AG04449 (cell line): ENCODE results near the gene PDXK.
"Not testable (repeated sequence)": the region's sequence is repeated elsewhere in the genome, so short reads cannot be mapped to it uniquely, and the experiment has no call there.

Source experiments
- CTCF ChIA-PET: fragments of 350-600 bp; formaldehyde crosslinking; extraction: SDS; loops from one replicate; lab custom pipeline; 2021; ENCODE audit warnings: antibody characterized with exemption; lab: Yijun Ruan, JAX
- POLR2A ChIA-PET: fragments of 400-600, 350-600 bp; formaldehyde crosslinking; extraction: SDS; loops from one replicate; lab custom pipeline; 2020; ENCODE audit warnings: antibody characterized with exemption, inconsistent platforms; lab: Yijun Ruan, JAX
- DNase-seq: peaks from one replicate; pipeline ENCODE4 v3.0.0-alpha.2; 2010; ENCODE audit warnings: low read depth, low spot score
- H3K4me3 ChIP-seq: 2 replicates; pipeline ENCODE4 v1.5.1; 2011; ENCODE audit warnings: low read depth, mild to moderate bottlenecking, control low read depth, low read length
- TF ChIP-seq, protein P1 (sequence below): IDR thresholded peaks from one replicate; pipeline ENCODE4 v1.5.1; 2011; ENCODE audit warnings: mild to moderate bottlenecking, moderate library complexity, low read length, control low read depth, inconsistent platforms; ENCODE audit not compliant: insufficient read depth; ENCODE audit errors: missing control alignments

Gene PDXK

DNA sequence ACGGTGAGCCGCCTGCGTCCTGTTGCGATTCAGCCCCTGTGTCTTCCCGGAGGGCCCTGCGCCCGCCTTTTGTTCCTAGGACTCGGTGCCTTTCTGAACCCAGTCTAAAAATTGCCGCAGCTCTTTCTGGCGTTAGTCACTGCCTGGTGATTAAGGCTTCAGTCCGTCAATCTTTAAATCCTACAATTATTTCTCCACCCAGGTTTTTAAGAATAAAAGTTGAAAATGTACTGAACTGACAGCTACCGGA, 16.2 kb upstream of the PDXK start:
- POLR2A ChIA-PET, result no interaction called here
- CTCF ChIA-PET, result interaction anchor here (1.3 kb wide), 1 partner anchor 10 kb away, joined by 3 read pairs; no protein-coding TSS in a partner anchor
- TF ChIP-seq, protein P1, sequence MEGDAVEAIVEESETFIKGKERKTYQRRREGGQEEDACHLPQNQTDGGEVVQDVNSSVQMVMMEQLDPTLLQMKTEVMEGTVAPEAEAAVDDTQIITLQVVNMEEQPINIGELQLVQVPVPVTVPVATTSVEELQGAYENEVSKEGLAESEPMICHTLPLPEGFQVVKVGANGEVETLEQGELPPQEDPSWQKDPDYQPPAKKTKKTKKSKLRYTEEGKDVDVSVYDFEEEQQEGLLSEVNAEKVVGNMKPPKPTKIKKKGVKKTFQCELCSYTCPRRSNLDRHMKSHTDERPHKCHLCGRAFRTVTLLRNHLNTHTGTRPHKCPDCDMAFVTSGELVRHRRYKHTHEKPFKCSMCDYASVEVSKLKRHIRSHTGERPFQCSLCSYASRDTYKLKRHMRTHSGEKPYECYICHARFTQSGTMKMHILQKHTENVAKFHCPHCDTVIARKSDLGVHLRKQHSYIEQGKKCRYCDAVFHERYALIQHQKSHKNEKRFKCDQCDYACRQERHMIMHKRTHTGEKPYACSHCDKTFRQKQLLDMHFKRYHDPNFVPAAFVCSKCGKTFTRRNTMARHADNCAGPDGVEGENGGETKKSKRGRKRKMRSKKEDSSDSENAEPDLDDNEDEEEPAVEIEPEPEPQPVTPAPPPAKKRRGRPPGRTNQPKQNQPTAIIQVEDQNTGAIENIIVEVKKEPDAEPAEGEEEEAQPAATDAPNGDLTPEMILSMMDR, result no peak
- no peak overlapping the region; the same call in 1 of the 2 replicates for H3K4me3 ChIP-seq
- no peak for DNase-seq

DNA sequence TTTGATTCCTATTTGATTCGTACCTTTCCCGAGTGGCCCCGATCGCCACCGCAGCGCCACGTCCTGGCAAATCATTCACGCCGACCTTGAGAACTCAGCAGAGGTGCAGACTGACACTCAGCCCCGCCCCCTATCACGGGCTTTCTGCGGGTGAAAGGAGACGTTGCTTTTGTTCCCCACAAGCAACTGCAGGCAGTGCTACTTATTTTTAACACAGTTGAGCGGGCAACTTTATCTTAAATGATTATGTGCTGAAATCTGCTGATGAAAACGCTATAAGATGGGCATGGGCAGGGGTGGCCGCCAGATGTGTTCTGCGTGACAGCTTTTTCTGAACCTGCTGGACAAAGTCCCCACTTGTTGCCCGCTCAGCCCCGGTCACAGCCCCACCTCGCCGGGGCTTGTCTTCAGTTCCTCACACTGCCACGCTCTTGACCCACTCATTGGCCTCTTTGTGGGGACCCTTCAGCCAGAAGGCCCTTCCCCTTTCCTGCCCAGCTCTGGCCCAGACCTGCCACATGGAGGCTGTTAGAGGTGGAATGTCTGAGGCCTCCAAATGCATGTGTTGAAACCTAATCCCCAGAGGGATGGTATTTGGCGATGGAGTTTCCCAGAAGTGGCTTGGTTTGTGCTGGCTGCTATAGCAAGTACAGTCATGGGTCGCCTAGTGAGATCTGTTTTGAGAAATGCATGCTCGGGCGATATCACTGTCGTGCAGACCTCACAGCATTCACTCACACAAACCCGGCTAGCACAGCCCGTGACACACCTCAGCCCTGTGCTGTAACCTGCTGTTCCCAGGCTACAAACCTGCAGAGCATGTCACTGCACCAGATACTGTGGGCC, 15.7 kb upstream of the PDXK start:
- DNase-seq, result peak; percentile 60
- H3K4me3 ChIP-seq, result no peak overlapping the region
- ChIA-PET POLR2A (interaction anchor here (0.8 kb wide), 1 partner anchor 25 kb away, joined by 3 read pairs; no protein-coding TSS in a partner anchor), CTCF (interaction anchor here (1.3 kb wide), 1 partner anchor 11 kb away, joined by 3 read pairs; no protein-coding TSS in a partner anchor)
- TF ChIP-seq, protein P1, result no peak

DNA sequence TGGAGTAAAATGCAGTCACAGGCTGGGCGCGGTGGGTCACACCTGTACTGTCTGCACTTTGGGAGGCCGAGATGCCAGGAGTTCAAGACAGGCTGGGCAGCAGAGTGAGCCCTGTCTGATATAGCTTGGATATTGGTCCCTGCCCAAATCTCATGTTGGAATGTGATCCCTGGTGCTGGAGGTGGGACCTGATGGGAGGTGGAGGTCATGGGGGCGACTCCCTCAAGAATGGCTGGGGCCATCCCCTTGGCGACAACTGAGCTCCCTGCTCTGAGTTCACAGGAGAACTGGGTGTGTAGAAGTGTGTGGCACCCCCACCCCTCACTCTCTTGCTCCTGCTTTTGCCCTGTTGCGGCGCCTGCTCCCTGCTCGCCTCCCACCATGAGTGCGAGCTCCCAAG, 11.5 kb upstream of the PDXK start:
- no peak overlapping the region for H3K4me3 ChIP-seq
- ChIA-PET POLR2A (no interaction called here), CTCF (interaction anchor here (2.1 kb wide), 1 partner anchor 20 kb away, joined by 6 read pairs; no protein-coding TSS in a partner anchor)
- TF ChIP-seq, protein P1, result no peak
- DNase-seq, result no peak

DNA sequence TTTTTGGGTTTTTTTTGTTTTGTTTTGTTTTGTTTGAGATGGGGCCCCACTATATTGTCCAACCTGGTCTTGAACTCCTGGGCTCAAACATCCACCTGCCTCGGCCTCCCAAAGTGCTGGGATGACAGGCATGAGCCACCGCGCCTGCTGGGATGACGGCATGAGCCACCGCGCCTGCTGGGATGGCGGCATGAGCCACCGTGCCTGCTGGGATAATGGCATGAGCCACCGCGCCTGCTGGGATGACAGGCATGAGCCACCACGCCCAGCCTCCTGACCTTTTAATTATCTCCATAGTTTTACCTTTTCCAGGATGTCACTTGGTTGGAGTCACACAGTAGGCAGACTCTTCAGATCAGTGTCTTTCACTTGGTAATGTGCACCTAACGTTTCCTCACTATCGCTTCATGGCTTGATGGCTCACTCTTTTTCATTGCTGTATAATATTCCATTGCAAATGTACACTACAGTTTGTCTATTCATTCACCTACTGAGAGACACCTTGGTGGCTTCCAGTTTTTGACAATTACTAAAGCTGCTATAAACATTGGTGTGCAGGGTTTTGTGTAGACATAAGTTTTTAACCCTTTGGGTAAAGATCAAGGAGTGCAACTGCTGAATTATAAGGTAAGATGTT, 10.1 kb upstream of the PDXK start:
- TF ChIP-seq, protein P1, result no peak
- ChIA-PET CTCF (interaction anchor here (2.1 kb wide), 1 partner anchor 19 kb away, joined by 6 read pairs; no protein-coding TSS in a partner anchor), POLR2A (no interaction called here)

DNA sequence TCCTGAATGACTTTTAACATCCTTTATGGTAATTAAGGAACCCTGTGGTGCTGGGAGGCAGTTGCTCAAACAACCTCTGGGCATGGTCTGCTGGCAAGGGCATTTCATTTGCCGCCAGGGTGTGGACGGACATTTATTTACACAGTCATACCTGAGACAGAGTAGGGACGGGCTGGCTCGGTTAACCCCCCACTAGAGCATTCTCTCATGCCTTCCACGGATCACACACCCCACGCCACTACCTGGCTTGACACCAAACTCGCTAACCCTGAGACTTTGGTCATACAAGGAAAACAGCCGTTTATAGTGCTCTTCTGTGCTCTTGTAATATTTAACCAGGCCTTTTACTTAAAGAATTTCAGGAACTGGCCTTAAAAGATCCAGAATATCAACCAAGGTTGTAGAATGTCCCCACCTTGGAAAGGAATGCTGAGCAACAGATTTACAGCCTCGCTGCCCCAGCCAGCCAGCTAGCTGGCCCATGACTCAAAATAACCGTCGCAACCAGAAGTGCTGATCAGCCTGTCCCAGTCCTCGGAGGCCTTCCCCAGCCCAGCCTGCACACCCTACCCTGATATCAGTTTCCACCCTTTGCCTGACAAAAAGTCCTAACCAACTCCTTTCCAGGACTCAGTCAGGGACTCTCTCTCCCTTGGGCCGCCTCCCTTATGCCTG, 6.5 kb upstream of the PDXK start:
- no peak overlapping the region for H3K4me3 ChIP-seq
- TF ChIP-seq, protein P1, result no peak
- CTCF ChIA-PET, result no interaction called here
- no peak for DNase-seq
- POLR2A ChIA-PET, result interaction anchor here (2.0 kb wide), 1 partner anchor 16 kb away, joined by 8 read pairs; no protein-coding TSS in a partner anchor

More for the DNA sequence above, 10.1 kb upstream of the PDXK start:
- DNase-seq, result no peak
- H3K4me3 ChIP-seq, result no peak overlapping the region

DNA sequence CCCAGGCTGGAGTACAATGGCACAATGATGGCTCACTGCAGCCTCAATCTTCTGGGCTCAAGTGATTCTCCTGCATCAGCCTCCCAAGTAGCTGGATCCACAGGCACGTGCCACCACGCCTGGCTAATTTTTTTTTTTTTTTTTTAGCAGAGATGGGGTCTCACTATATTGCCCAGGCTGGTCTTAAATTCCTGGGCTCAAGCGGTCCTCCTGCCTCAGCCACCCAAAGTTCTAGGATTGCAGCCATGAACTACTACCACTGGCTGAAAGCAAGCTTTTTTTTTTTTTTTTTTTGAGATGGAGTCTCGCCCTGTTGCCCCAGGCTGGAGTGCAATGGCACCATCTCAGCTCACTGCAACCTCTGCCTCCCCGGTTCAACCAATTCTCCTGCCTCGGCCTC, 5.8 kb upstream of the PDXK start:
- POLR2A ChIA-PET, result interaction anchor here (2.0 kb wide), 1 partner anchor 15 kb away, joined by 8 read pairs; no protein-coding TSS in a partner anchor
- DNase-seq, H3K4me3 ChIP-seq, CTCF ChIA-PET: not testable (repeated sequence)
